Measurements from ENCODE around the gene COL16A1. TPM values are rescaled to one million over a fixed set of nuclear protein-coding genes. Genes with fewer than 3 reads are reported as not detected.

Gene COL16A1
- total RNA-seq, 2 donors from 2014 or later: 93.3 to 179 TPM

GRCh38 chr1:31694069-31694963 is 9.5 kb downstream of the COL16A1 start:
- no peak for DNase-seq (ENCODE audit: low spot score)
- intact Hi-C loops (cut with DNase I): no loop called here

GRCh38 chr1:31693231-31693630 is 10.6 kb downstream of the COL16A1 start:
- DNase-seq (ENCODE audit: low spot score): no peak
- intact Hi-C loops (cut with DNase I): no loop called here

- intact Hi-C loops (cut with DNase I): no loop called here
- no peak for DNase-seq (ENCODE audit: low spot score)
These were observed 11.9 kb downstream of the COL16A1 start for GRCh38 chr1:31691951-31692350.

- intact Hi-C loops (cut with DNase I): no loop called here
- no peak for DNase-seq (ENCODE audit: low spot score)
These were observed 12.4 kb downstream of the COL16A1 start for GRCh38 chr1:31691446-31691845.

GRCh38 chr1:31690921-31691320 is 12.9 kb downstream of the COL16A1 start:
- intact Hi-C loops (cut with DNase I): no loop called here

GRCh38 chr1:31689854-31690253 is 14.0 kb downstream of the COL16A1 start:
- no peak for DNase-seq (ENCODE audit: low spot score)
- intact Hi-C loops (cut with DNase I): no loop called here

More at GRCh38 chr1:31690921-31691320, 12.9 kb downstream of the COL16A1 start:
- no peak for DNase-seq (ENCODE audit: low spot score)

- intact Hi-C loops (cut with DNase I): no loop called here
- no peak for DNase-seq (ENCODE audit: low spot score)
These were observed 14.4 kb downstream of the COL16A1 start for GRCh38 chr1:31689379-31689778.

- intact Hi-C loops (cut with DNase I): no loop called here
- DNase-seq (ENCODE audit: low spot score): no peak
These were observed 15.4 kb downstream of the COL16A1 start for GRCh38 chr1:31688233-31688918.

GRCh38 chr1:31687601-31688000 is 16.2 kb downstream of the COL16A1 start:
- intact Hi-C loops (cut with DNase I): no loop called here
- DNase-seq (ENCODE audit: low spot score): no peak

GRCh38 chr1:31685795-31686194 is 18.0 kb downstream of the COL16A1 start:
- DNase-seq (ENCODE audit: low spot score): no peak
- intact Hi-C loops (cut with DNase I): no loop called here

GRCh38 chr1:31683997-31684396 is 19.8 kb downstream of the COL16A1 start:
- no peak for DNase-seq (ENCODE audit: low spot score)
- intact Hi-C loops (cut with DNase I): no loop called here

- intact Hi-C loops (cut with DNase I): no loop called here
- DNase-seq (ENCODE audit: low spot score): no peak
These were observed 22.4 kb downstream of the COL16A1 start for GRCh38 chr1:31681415-31681814.

GRCh38 chr1:31679676-31680230 is 24.1 kb downstream of the COL16A1 start:
- DNase-seq (ENCODE audit: low spot score): no peak
- intact Hi-C loops (cut with DNase I): no loop called here

- intact Hi-C loops (cut with DNase I): no loop called here
- DNase-seq (ENCODE audit: low spot score): no peak
These were observed 24.7 kb downstream of the COL16A1 start for GRCh38 chr1:31679091-31679490.

GRCh38 chr1:31678681-31679080 is 25.1 kb downstream of the COL16A1 start:
- no peak for DNase-seq (ENCODE audit: low spot score)
- intact Hi-C loops (cut with DNase I): no loop called here

- DNase-seq (ENCODE audit: low spot score): no peak
- intact Hi-C loops (cut with DNase I): no loop called here
These were observed 25.9 kb downstream of the COL16A1 start for GRCh38 chr1:31677949-31678348.

GRCh38 chr1:31677401-31677800 is 26.4 kb downstream of the COL16A1 start:
- intact Hi-C loops (cut with DNase I): no loop called here
- DNase-seq (ENCODE audit: low spot score): no peak

- DNase-seq (ENCODE audit: low spot score): no peak
- intact Hi-C loops (cut with DNase I): no loop called here
These were observed 28.1 kb downstream of the COL16A1 start for GRCh38 chr1:31675756-31676155.

GRCh38 chr1:31675161-31675560 is 28.7 kb downstream of the COL16A1 start:
- no peak for DNase-seq (ENCODE audit: low spot score)
- intact Hi-C loops (cut with DNase I): no loop called here

- intact Hi-C loops (cut with DNase I): no loop called here
- no peak for DNase-seq (ENCODE audit: low spot score)
These were observed 29.2 kb downstream of the COL16A1 start for GRCh38 chr1:31674626-31675025.

Measured in posterior vena cava (tissue), 2 donors.